Stimulated activated CD8-positive, alpha-beta memory T cell treated with anti-CD3 and anti-CD28 coated beads, Interleukin-12 subunit alpha, Interleukin-12 subunit beta, amount 100 ng/mL, for 24 hours (primary cell): ENCODE results near the gene FOXD3.
"Not testable (repeated sequence)": the region's sequence is repeated elsewhere in the genome, so short reads cannot be mapped to it uniquely, and the experiment has no call there.

Source experiments
- DNase-seq: peaks from one replicate; pipeline ENCODE4 v3.0.0-alpha.2; 2020; ENCODE audit errors: extremely low read depth

The FOXD3 gene

GRCh38 chr1:63321066-63321784, 1.1 kb upstream of the FOXD3 start:
- DNase-seq = no peak

GRCh38 chr1:63321785-63322113, 618 bp upstream of the FOXD3 start:
- DNase-seq = no peak

GRCh38 chr1:63322944-63323864, 837 bp downstream of the FOXD3 start:
- DNase-seq = no peak

DNA sequence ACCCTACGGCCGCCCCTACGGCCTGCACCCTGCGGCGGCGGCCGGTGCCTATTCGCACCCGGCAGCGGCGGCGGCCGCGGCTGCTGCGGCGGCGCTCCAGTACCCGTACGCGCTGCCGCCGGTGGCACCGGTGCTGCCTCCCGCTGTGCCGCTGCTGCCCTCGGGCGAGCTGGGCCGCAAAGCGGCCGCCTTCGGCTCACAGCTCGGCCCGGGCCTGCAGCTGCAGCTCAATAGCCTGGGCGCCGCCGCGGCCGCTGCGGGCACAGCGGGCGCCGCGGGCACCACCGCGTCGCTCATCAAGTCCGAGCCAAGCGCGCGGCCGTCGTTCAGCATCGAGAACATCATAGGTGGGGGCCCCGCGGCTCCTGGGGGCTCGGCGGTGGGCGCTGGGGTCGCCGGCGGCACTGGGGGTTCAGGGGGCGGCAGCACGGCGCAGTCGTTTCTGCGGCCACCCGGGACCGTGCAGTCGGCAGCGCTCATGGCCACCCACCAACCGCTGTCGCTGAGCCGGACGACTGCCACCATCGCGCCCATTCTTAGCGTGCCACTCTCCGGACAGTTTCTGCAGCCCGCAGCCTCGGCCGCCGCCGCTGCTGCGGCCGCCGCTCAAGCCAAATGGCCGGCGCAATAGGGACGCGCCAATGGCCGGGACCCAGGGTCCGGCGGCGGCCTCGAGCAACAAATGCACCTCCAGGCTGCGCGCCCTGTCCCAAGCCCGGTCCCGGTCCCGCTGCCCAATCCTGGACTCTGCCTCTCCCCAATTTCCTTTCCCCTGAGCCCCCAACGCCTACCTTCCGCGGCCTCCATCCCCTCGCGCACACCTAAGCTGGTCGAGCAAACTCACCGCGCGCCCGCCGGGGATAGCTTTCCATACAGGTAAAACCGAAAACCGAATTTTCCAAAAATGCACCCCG, 1.8 kb downstream of the FOXD3 start:
- no peak for DNase-seq

- no peak for DNase-seq
These were observed 2.4 kb downstream of the FOXD3 start for GRCh38 chr1:63324779-63325119.

DNA sequence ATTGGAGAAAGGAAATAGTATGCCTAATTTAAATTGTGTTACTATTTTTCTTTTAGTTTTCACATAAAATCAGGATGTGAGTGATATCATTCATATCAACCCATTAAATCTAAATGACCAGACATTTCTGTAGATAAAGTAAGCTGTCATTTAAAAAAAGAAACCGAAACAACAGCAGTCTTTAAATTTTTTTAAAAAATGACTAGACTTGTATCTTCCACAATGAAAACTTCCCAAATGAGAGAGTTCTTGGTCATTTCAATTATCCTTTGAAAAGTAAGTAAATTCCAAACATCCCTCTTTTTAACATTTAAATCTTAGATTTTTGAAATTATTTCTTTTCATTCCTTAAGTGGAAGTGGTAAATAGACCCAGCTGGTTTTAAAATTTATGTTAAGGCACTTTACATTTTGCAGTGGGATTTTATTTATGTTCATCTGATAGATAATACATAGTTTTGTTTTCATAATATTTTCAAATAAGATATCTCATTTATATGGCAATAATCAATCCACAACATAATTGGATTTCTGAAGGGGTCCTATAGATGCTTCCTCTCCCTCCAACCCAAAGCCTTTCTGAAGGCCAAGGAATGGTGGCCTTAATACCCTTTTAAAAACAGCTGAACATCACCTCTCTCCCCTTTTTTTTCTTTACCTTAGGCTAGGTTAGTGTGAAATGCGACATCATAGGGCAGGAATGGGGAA, 3.1 kb downstream of the FOXD3 start:
- no peak for DNase-seq

DNA sequence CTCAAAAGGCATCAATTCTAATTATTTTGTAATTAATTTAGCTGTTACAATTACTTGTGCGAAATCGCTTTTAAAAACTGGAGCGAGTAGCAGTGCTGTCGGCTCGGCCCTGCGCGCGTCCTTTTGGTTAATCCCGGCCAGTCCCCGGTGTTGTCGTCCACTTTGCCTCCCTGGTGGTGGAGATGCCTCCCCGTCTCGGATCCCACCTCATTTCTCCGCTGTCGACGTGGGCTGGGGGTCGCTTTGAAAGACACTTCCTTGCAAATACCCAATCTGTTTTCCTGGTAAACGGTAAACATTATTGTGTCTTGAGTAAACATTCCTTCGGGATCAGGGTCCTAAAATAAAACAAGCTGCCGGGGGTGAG, 3.7 kb downstream of the FOXD3 start:
- no peak for DNase-seq

DNA sequence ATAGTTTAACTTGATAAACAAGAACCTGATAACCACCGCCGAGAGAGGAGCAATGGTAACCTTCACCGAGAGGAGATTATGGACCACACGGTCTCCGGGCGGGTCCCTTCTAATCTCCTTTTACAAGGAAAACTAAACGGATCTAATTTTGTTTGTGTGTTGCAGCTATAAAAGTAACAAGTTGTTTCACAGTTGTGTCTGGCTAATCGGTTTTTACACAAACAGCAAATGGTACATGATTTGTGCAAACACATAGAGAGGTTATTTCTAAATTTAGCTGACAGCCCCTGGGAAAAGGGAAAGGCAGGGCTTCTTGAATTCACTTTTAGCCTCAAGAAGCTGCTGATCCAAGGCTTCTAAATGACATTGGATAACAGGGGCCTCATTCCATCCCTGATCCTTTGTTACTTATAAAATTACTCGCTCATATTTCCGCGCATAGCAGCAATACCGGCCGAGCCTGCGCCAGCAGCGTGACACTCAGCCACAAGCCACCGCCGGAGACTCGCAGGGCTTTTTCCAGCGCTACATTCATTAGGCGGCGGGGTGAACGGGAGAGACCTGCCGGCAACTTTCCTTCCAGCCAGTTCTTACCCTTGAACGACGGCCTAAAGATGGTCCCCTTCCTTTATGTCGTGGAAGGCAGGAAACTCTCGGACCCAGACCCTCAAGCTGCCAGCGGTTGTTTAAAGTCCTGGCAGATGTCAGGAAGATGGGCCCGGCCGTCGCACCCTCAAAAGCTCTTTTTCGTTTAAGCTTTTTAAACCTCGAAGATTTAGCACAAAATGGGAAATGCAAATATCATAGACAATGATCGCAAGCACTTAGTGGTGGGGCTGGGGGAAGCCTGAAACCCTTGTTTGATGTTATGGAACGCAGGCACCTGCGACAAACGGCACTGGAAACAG, 4.4 kb downstream of the FOXD3 start:
- no peak for DNase-seq

DNA sequence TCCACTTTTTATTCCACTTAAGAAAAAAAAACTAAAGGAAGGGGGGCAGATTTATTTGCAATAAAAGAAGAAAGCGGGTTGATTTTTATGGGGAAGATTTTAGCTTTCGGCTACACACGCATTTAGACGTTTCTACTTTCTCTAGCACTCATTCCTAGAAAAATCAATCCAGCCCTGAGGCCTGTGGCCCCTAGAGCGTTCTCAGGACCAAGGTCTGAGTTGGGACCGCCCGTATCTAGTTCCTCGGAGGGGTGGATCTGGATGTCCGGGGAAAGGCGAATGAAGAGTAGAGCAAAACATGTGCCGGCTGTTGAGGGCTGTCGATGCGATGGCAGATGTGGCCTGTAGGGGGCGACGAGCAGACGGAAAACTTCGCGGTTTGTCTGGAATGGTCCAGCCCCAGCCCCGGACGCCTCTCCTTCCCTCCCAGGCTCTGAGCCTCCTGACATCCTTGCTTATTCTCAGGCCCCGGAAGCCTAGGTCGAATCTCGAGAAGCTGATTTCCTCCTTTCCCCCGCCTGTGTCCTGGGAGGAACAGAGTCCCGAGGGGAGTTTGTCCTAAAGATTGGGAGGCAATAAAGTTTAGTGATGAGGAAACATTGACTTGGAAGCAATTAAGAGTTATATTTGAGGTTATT, 5.2 kb downstream of the FOXD3 start:
- DNase-seq = no peak

GRCh38 chr1:63328122-63328521, 5.8 kb downstream of the FOXD3 start:
- DNase-seq = no peak

GRCh38 chr1:63328781-63329180, 6.4 kb downstream of the FOXD3 start:
- DNase-seq = no peak

DNA sequence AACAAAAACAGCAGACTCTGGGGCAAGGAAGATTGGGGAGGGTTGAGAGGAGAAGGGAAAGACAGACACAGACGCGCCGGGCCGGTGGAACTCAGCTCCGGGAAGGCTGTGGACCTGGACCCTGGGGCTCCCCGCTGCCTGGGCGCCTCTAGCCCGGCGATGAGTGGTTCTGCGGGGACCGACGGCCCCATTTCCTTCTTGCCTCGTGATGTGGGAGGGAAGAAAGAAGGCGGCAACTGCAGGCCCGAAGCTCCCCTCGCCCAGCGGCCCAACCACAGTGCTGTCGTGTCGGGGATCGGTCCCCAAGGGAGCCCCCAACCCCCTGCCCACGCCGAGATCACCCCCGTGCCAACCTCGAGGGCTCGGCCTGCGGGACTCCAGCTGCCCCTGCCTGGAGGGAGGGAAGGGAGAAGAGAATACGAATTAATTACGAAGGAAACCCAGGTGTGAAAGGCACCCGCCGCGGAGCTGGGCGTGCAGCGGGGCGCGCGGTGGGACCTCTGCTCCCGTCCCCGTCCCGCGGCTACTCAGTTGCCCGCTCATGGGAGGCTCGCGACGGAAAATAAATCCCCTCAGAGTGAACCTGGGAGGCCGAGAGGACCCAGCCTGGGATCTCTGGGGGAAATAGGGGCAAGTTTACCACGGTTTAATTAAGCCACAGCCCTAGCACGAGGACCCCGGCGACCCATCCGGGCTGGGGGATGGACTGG, 7.4 kb downstream of the FOXD3 start:
- no peak for DNase-seq

GRCh38 chr1:63330331-63330916, 8.1 kb downstream of the FOXD3 start:
- no peak for DNase-seq

- no peak for DNase-seq
These were observed 20.0 kb downstream of the FOXD3 start for GRCh38 chr1:63342402-63342801.

GRCh38 chr1:63343922-63344321, 21.6 kb downstream of the FOXD3 start:
- DNase-seq = no peak

DNA sequence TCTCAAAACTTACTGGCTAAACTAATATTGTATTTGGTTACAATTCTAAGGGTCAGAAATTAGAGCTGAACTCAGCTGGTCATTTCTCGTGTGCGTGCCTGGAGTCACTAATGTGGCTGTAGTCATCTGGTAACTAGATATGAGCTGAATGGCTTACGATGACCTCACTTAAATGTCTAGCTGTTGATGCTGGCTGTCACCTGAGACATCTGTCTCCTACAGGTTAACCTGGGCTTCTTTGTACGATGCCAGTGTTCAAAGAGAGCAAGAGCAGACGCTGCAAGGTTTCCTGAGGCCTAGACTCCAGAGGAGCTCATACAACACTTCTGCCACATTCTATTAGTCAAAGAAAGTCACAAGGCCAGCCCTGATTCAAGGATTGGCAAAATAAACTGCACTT, 28.0 kb downstream of the FOXD3 start:
- no peak for DNase-seq

GRCh38 chr1:63352736-63353135, 30.4 kb downstream of the FOXD3 start:
- DNase-seq = no peak

- not testable (repeated sequence) for DNase-seq
These were observed 33.9 kb downstream of the FOXD3 start for GRCh38 chr1:63356234-63356633.

GRCh38 chr1:63359561-63359960, 37.2 kb downstream of the FOXD3 start:
- no peak for DNase-seq
